ENCODE measurements around the gene DOCK11.

Gene DOCK11

DNA sequence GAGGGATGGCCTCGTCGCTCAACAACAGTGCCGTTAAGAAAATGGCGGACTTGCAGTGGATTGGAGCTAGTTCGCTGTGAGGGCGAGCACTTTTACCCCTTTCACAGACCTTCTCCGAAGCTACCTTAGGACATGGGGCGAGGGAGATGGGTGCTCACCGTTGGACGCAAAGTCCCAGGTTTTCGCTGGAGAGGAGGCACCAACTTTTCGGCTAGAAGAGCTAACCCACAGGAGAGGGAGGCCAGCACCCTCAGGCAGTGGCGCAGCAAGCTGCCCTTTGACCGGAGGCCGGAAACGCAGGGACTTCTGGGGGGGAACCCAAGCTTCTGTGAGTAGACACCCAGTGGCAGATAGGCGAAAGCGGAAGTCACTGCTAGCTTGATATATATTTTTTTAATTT is 138.7 kb downstream of the DOCK11 start:
- no peak for DNase-seq

DNA sequence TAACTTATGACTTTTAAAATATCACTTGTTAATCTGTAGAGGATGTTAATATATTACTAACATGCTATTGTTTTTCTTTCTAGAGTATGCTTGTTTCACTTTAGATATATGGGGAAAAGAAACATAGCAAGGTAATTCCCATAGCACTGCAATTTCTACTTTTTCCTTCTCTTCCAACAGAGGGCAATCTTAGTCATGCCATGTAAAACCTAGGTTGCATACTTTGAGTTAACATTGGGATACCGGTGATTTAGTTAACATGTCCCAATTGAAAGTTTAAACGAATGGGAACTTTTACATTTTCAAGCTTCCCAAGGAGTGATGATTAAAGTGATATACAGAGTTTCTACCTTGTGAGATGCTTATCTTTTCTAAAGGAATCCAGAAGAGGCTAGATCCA is 142.4 kb downstream of the DOCK11 start:
- no peak for DNase-seq

DNA sequence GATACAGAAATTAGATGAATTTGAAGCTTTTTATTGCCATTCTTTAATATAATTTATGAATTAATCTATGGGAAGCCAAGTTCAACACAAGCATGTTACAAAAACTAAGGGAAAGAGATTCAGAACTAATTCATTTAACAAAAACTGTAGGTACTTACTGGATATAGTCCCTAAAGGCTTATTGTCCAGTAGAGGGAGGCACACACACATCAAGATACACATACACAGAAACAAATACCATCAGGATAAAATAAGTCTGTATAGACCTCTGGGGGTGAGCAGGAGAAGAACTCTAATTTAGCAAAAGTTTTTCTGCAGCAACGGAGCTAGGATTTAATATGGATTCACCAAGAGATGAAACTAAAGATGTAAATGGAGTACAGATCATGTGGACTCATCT is 148.8 kb downstream of the DOCK11 start:
- DNase-seq = peak; percentile 30

DNA sequence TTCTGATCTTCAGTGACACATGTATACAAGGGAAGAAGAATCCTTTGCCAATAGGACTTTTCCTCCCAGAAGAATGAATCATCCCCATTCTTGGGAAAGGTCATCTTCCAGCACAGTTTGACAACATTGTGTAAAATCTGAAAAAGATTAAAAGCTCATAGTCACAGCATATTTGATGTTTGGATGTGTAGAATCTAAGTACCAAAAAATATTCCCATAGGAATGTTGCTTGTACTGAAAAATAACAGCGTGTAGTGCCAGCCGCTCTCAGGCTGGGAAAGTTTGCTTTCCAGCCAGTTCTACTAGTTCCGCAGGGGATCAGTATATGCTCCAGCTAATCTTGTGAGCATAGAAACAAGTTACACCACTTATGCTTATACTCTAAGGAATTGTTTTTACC is 157.1 kb downstream of the DOCK11 start:
- peak; percentile 13 for DNase-seq

DNA sequence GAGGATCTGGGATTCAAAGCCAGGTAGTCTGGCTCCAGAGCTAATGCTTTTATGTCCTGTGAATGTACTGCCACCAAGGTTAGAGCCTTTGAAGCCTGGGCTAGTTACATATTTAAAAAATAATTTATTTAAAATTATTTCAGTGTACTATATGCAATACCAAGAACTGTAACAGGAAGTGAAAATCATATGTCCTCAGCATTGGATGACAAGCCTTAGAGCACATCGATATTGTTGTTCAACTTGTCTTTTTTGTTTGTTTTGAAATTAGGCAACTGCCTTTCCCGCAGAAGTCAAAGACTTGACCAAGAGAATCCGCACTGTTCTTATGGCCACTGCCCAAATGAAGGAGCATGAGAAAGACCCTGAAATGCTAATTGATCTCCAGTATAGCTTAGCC is 158.7 kb downstream of the DOCK11 start:
- DNase-seq = no peak

DNA sequence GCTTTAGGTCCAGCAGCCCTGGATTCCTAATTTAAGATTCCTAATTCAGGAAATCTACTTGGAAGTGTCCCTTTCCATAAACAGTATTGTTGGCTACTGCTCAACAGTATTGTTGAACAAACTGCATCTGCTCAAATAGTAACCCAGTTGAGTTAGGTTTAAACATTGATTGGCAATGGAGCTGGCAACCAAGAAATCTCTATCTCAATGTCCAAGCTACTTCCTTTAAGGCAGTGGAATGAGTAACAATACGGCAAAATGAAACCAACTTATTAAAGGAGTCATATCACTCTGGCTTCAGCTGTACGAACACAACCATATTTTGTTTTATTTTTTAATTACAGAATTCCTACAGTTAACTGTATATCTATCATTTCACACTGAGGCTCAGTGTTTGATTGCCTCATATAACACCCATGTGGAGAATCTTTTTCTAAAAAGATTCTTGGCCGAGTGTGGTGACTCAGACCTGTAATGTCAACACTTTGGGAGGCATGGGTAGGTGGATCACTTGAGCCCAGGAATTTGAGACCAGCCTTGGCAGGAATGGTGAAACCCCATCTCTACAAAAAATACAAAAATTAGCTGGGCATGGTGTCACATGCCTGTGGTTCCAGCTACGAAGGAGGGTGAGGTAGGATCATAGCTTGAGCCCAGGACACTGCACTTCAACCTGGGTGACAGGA is 160.1 kb downstream of the DOCK11 start:
- DNase-seq = peak; percentile 57

DNA sequence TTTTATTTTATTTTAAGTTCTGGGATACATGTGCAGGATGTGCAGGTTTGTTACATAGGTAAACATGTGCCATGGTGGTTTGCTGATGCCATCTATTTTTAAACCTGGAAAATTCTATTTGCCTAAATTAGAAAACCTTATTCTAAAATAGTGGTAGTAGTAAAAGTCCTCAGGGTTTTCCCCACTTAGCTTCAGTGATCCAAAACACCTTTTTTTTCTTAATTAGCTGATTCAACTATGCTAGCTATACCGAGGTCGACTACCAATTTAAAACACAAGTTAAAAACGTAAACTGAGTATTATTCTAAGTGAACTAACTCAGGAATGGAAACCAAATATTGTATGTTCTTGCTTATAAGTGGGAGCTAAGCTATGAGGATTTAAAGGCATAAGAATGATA is 161.8 kb downstream of the DOCK11 start:
- no peak for DNase-seq

DNA sequence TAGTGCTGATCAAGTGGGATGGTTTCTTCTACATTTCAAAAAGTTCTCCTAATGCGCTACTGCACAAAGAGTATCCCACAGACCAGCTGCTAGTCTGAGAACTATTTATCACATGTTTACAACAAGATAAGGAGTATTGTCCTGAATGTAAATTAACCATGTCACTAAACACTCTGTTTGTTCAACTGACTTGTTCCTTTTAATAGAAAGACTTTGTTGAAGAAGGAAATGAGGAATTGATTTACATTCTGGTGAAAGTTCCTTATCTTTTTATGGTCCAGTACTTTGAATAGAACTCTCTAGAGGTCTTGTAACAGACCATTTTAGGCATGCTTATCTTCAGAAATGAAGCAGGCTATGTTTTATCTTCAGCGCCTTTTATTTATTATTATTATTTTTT is 164.5 kb downstream of the DOCK11 start:
- DNase-seq = no peak

DNA sequence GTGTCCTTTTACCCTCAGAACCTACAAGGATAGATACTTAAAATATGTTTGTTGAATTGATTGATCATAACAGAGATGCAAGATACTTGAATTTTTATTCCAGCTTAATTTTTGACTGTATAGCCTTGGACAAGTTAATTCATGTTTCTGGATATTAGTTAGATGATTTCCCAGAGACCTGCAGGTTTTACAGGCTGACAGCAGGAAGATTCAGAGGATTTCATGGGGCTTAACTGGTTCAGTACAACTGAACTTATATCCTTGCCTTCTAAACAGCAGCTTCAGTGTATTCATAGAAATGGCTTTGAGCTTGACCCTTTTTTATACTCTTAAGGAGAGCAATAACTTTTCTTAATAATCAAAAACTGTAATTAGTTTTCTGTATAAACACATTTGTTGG is 169.6 kb downstream of the DOCK11 start:
- no peak for DNase-seq

DNA sequence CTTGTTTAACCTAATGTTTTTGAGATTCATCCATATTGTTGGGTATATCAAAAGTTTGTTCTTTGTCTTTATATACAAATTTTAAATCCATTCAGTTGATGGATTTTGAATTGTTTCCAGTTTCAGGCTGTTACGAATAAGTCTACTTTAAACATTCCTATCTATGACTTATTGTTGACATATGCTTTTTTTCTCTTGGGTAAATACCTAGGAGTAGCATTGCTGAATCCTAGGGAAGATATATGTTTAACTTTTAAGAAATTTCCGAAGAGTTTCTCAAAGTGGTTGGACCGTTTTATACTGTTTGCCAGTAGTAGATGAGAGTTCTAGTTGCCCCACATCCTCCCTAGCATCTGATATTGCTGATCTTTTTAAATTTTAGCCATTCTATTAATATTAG is 170.9 kb downstream of the DOCK11 start:
- DNase-seq = peak; percentile 22

DNA sequence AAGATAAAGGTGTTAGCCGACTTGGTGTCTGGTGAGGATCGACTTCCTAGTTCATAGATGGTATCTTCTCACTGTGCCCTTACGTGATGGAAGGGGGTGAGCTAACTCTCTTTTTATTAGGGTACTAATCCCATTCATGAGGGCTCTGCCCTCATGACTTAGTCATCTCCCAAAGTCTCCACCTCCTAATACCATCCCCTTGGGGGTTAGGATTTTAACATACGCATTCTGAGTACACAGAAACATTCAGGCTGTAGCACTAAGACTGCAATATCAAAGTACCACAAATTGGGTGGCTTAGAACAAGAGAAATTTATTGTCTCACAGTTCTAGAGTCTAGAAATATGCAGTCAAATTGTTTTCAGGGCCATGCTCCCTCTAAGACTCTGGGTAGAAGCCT is 173.8 kb downstream of the DOCK11 start:
- no peak for DNase-seq

DNA sequence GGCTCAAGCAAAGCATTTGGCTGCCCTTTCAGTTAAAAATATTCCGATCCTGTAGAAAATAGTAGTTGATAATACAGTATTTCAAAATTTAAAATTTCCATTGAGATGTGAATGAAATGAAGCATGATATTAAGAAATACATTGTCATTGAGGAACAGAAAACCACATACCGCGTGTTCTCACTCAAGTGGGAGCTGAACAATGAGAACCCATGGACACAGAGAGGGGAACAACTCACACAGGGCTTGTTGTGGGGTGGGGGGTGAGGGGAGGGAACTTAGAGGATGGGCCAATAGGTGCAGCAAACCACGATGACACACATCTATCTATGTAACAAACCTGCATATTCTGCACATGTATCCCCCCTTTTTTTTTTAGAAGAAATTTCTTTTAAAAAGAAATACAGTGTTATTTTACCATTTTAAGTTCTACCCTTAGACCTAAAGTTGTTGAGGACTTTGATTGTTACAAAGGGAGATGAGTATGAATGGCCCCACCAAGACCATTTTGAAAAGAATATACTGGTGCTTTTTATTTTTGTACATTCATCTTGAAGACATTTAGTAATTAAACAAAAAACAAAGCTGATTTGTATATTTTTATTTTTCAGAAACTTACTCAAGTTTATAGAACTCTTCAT is 179.8 kb downstream of the DOCK11 start:
- no peak for DNase-seq

DNA sequence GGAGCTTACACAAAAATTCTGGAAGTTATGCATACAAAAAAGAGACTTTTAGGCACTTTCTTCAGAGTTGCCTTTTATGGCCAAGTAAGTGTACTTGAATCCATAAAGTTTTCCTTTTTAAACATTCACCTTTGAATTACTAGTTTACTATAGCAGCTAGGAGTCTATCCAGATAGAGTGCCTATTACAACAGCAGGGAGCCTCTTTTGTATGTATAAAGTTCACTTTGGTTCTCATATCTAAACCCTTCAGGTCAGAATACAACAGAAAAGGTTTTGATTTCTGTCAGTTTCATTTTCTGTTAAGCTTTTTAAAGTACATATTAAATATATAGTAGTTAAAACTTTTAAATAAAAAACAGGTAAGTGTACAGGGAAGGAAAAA is 180.3 kb downstream of the DOCK11 start:
- DNase-seq = no peak

DNA sequence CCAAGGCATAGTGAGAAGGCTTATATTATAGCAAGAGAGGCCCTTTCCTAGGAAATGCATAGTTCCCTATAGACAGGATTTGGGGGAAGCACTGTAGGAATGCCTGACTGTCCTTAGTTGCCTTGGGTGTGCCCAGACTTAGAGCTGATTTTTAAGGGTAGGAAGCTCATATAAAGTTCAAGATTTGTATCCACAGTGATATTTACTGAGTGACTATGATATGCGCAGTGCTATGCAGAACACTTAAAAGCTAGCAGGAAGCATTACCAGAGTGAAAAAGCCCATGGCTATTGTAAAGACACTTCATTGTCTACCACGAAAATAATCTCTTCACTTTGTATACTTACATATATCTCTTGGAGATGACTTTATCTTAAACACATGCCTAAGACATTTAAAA is 181.7 kb downstream of the DOCK11 start:
- DNase-seq = no peak

DNA sequence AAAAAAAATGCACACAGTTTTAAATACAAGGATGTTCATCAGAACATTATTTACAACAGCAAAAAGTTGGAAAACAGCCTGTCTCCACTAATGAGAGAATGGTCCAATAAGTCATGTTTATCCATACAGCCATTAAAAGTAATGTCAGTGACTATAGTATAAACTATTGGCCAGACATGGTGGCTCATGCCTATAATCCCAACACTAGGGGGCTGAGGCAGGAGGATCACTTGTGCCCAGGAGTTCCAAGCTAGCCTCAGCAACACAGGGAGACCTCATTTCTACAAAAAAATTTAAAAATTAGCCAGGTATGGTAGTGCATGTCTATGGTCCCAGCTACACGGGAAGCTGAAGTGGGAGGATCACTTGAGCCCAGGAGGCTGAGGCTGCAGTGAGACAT is 183.7 kb downstream of the DOCK11 start:
- DNase-seq = no peak

DNA sequence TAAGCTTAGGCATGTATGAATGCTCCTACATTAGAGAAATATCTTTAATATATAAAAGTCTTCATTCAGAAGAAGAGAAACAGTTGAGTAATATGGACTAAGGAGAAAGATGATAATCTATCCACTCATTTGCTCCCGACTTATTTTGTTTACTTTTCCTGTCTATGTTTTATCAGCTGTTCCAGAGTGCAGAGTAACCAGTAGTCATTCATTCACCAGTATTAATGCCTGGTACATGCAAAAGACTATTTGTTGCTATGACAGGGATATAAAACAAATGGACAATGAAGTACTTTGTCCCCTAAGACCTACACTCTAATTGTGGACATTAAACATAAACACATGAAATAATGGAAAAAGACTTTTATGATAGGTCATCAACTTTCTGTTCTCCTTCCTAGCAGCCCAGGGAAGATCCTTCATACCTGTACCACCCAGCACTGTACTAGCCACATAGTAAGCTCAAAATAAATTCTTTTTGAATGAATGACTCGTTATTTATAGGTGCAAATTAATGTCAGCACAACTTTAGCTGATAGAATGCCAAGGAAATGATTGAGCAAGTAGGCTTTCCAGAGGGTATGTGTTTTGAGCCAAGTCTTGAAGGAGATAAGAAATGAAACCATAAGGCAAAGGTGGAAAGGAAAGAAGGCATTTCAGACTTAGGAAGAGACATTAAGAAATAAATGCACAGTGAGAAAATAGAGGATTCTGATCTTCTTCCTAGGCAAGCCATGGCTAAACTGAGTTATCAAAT is 186.8 kb downstream of the DOCK11 start:
- no peak for DNase-seq

DNA sequence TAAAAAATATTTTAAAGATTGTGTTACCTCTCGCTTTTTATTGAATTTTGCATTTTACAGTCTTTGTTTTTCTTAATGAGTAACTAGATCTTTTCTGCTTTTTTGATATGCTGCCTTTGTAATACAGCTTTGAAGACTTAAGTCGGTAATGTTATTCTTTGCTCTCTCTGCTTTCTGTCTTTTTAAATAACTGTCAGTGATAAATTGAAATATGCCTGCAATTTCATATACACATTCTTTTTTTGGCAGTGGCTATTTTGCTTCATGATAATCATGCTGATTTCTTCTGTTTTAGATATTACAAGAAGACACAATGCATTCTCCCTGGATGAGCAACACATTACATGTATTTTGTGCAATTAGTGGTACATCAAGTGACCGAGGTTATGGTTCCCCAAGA is 189.8 kb downstream of the DOCK11 start:
- DNase-seq = no peak

DNA sequence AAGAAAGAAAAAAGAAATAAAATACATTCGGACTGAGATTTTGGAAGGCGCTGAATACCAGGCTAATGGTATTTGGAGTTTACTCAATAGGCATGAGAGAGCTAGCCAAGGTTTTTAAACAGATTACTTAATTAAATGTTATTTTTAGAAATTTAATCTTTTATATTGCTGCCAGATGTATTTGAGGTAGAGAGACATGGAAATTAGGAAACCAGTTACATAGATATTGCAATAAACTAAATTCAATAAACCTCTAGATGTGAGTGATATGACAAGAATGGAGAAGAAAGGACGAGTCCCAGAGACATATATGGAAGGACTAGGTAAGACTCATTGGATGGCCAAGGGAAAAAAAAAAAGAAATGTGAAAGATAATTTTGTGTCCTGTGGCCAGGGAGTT is 193.3 kb downstream of the DOCK11 start:
- no peak for DNase-seq

DNA sequence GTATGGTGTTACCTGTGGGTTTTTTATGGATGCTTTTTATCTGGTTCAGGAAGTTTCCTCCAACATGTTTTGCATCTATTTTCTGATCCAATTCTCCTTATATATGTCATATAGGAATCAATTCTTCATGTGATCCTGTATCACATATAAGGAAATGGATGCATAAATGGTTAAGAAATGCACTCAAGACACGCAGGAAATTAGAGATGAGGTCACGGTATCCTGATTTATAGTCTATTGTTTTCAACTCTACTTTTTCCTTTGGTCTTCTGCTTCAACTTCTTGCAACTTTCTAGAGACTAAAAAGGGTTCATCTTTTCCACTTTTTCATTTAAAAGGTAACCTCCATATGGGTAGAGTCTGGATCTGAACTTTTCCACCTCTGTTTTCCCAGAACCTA is 198.2 kb downstream of the DOCK11 start:
- DNase-seq = no peak

DNA sequence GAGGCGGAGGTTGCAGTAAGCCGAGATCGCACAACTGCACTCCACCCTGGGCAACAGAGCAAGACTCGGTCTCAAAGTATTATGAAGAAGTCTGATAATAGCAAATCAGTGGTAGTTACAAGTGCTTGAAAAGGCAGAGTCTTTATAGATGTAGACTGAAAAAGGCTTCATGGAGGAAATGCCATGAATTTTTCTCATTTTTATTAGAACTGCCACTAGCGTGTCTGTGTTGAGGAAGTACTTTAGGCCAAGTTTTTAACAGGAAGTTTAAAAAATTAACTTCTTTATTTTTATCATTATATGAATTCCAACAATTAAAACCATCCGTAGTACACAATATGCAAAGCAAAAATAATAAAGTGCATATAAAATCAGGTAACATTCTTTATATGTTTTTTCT is 199.0 kb downstream of the DOCK11 start:
- no peak for DNase-seq

DNA sequence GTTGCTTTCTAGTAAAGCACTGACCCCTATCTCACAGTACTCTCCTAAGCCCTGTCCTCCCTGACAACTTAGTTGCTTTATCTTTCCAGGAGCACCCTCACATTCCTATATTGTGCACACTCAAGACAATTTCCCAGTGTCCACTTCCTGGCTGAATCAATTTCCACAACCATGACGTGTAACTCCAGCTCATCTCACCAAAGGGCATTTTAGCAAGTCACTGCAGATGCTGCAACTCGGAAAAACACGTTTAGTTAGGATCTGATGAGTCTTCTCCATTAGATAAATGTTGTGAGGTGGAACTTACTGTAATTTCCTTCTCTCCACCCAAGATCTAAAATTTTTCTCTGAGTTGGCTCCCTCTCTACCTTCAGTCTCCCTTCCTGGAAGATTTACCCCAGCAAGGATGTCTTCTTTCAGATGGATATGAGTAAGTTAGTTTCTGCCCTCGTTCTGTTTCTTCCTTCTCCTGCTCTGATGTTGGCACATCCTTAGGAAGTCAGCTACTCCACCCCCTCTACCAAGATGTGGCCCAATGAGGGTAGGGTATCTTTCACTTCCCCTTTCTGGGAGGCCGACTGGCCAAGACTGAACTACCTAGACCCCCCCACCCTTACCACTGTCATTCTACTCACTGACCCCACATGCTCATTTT is 203.0 kb downstream of the DOCK11 start:
- DNase-seq = no peak

DNA sequence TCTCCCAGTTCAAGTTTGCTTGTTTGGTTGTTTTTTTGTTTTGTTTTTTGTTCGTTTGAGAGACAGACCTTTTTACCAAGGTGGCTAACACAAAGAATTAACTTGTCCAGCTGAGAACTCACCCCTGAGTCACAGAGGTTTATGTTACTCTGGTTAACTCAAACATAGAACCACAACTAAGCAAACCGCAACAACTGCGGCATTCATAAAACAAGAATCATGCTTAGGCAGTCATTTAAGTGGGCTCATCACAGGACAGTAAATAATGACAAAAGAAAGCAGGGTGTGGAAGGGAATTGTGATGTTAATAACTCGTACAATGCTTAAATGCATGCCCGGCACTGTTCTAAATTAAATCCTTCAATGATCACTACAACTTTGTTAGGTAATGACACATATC is 207.1 kb downstream of the DOCK11 start:
- no peak for DNase-seq

DNA sequence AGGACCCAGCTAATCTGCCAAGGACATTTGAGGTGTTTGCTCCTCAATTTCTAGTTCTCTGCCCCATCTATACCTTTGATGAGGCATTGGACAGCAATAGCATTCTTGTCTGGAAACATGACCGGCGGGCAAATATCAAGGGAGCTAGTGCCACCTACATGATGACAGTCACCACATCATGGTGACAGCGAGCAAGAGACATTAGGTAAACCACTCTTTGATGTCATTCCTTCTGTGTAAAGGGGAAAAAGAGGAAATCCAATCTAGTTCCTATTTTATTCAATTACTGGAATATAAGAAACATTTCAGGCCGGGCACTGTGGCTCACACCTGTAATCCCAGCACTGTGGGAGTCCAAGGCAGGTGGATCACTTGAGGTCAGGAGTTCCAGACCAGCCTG is 211.1 kb downstream of the DOCK11 start:
- no peak for DNase-seq

DNA sequence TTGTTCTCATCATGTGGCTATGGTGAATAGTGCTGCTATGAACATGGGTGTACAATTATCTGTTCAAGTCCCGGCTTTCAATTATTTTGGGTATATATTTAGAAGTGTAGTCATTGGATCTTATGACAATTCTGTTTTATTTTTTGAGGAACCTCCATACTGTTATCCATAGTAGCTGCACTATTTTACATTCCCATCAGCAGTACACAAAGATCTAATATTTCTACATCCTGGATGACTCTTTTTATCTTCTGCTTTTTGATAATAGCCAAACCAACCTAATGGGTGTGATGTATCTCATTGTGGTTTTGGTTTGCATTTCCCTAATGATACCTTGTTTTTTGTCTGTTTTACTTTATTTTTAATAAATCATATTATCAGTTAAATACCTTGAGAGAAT is 218.9 kb downstream of the DOCK11 start:
- DNase-seq = no peak

All from HCEC 1CT (cell line).